Loucy (cell line): ENCODE results near the gene CRACDL.

Experiments used
- H2AFZ ChIP-seq: fragments of 200-600 bp; sonication (generic); 2 replicates; pipeline ENCODE4 v1.6.0; 2016; ENCODE audit warnings: antibody characterized with exemption, mild to moderate bottlenecking, low read length, moderate library complexity
- H3F3A ChIP-seq: fragments of 200-600 bp; 2 replicates; pipeline ENCODE4 v1.6.0; 2016; ENCODE audit warnings: antibody characterized with exemption, low read depth, mild to moderate bottlenecking
- H3K27me3 ChIP-seq: fragments of 200-600 bp; sonication (generic); 2 replicates; pipeline ENCODE4 v1.6.1; 2014; ENCODE audit warnings: low read length, mild to moderate bottlenecking; ENCODE audit not compliant: insufficient read depth, poor library complexity, severe bottlenecking
- H3K36me3 ChIP-seq: fragments of 200-600 bp; sonication (generic); 2 replicates; pipeline ENCODE4 v1.6.1; 2016; ENCODE audit warnings: low read length; ENCODE audit not compliant: insufficient read depth
- H3K4me1 ChIP-seq: fragments of 200-600 bp; sonication (generic); 2 replicates; pipeline ENCODE4 v1.5.1; 2014; ENCODE audit warnings: low read length, mild to moderate bottlenecking; ENCODE audit not compliant: insufficient read depth, poor library complexity, severe bottlenecking
- H3K4me2 ChIP-seq: fragments of 200-600 bp; sonication (generic); 2 replicates; pipeline ENCODE4 v1.6.0; 2014; ENCODE audit warnings: antibody characterized with exemption, low read length, low read depth, mild to moderate bottlenecking; ENCODE audit not compliant: poor library complexity, severe bottlenecking
- H3K4me3 ChIP-seq: fragments of 200-600 bp; sonication (generic); 2 replicates; pipeline ENCODE4 v1.5.1; 2014; ENCODE audit warnings: low read length, mild to moderate bottlenecking, mixed read lengths; ENCODE audit not compliant: poor library complexity, severe bottlenecking
- H3K79me2 ChIP-seq: fragments of 200-600 bp; sonication (generic); 2 replicates; pipeline ENCODE4 v1.6.1; 2014; ENCODE audit warnings: low read length; ENCODE audit not compliant: insufficient read depth
- H3K9ac ChIP-seq: fragments of 200-600 bp; sonication (generic); 2 replicates; pipeline ENCODE4 v1.6.0; 2014; ENCODE audit warnings: mild to moderate bottlenecking, low read depth, low read length, moderate library complexity; ENCODE audit not compliant: poor library complexity, severe bottlenecking
- H3K9me2 ChIP-seq: fragments of 200-600 bp; sonication (generic); replicated peaks from 2 replicates; pipeline ENCODE4 v1.6.1; 2016; ENCODE audit warnings: low read depth, low read length, mixed read lengths
- H3K9me3 ChIP-seq: fragments of 200-600 bp; sonication (generic); 2 replicates; pipeline ENCODE4 v1.6.1; 2014; ENCODE audit warnings: mild to moderate bottlenecking, antibody characterized with exemption, low read length, low read depth; ENCODE audit not compliant: insufficient read depth
- H4K20me1 ChIP-seq: fragments of 200-600 bp; sonication (generic); 2 replicates; pipeline ENCODE4 v1.6.0; 2014; ENCODE audit warnings: antibody characterized with exemption, low read length, mild to moderate bottlenecking; ENCODE audit not compliant: insufficient read depth, poor library complexity, severe bottlenecking
- CTCF ChIP-seq: fragments of 200-600 bp; sonication (generic); conservative IDR thresholded peaks from 2 replicates; pipeline ENCODE4 v1.5.1; 2014; ENCODE audit warnings: mild to moderate bottlenecking, antibody characterized with exemption, low read length
- EZH2phosphoT487 ChIP-seq: fragments of 200-600 bp; IDR thresholded peaks from 2 replicates; pipeline ENCODE4 v1.6.1; 2018; ENCODE audit warnings: antibody characterized with exemption, mild to moderate bottlenecking, moderate library complexity, borderline replicate concordance

Gene CRACDL

GRCh38 chr2:98799375-98800329 is 136.4 kb downstream of the CRACDL start:
- H3F3A ChIP-seq = no peaks in the 10 kb centered on the region
- no peaks in the 10 kb centered on the region for H3K9me3 ChIP-seq
- H3K27me3 ChIP-seq = no peaks in the 10 kb centered on the region
- no peak overlapping the region for H3K9ac ChIP-seq
- H3K4me3 ChIP-seq = no peak overlapping the region
- H3K36me3 ChIP-seq = no peaks in the 10 kb centered on the region
- H2AFZ ChIP-seq = no peak overlapping the region
- H3K4me2 ChIP-seq = no peak overlapping the region
- TF ChIP-seq CTCF = no peak
- TF ChIP-seq EZH2phosphoT487 = no peak
- H3K4me1 ChIP-seq = peaks cover 8% of the 10 kb centered on the region
- H3K9me2 ChIP-seq = no peaks in the 10 kb centered on the region
- no peaks in the 10 kb centered on the region for H3K79me2 ChIP-seq
- no peaks in the 10 kb centered on the region for H4K20me1 ChIP-seq

DNA sequence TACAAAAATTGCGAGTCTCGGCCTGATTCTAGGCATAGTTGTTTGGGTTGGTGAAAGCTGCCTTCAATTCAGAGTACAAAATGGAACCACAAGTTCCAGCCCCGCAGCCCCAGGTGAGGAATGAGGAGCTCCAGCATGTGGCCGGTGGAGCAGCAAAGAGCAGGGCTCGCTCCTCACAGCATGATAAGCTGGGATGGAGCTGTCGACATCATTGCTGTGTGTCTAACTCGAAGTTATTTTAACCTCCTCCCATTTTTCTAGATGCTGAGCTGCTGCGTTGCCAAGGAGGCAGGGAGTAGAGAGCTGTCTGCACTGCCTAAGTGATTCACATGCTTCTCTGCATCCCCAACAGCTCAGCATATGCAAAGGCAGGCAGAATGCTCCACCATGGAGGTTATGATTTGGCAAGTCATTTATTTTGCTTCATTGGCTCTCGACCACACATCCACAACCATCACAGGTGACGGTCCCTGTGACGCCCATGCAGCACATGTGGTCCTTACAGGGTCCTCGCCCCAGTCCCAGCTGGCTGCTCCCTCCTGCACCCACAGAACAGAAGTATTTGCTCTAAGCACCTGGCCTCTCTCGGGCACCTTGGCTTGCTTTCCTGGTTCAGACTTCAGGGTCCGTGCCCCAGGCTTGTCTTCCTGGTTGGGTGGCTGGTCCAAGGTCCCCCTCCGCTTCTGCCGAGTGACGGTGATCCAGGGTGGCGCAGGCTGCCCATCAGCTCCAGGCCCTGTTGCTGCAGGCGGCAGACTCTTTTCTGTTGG is 139.1 kb downstream of the CRACDL start:
- H3K9ac ChIP-seq = no peak overlapping the region
- no peak overlapping the region for H3K4me2 ChIP-seq
- TF ChIP-seq CTCF (no peak), EZH2phosphoT487 (no peak)
- H3K9me3 ChIP-seq = no peaks in the 10 kb centered on the region
- no peaks in the 10 kb centered on the region for H3K36me3 ChIP-seq
- H3K4me1 ChIP-seq = peaks cover 8% of the 10 kb centered on the region
- no peaks in the 10 kb centered on the region for H3K9me2 ChIP-seq
- no peaks in the 10 kb centered on the region for H4K20me1 ChIP-seq
- H2AFZ ChIP-seq = no peak overlapping the region
- H3F3A ChIP-seq = no peaks in the 10 kb centered on the region
- H3K27me3 ChIP-seq = no peaks in the 10 kb centered on the region
- H3K4me3 ChIP-seq = no peak overlapping the region
- no peaks in the 10 kb centered on the region for H3K79me2 ChIP-seq

DNA sequence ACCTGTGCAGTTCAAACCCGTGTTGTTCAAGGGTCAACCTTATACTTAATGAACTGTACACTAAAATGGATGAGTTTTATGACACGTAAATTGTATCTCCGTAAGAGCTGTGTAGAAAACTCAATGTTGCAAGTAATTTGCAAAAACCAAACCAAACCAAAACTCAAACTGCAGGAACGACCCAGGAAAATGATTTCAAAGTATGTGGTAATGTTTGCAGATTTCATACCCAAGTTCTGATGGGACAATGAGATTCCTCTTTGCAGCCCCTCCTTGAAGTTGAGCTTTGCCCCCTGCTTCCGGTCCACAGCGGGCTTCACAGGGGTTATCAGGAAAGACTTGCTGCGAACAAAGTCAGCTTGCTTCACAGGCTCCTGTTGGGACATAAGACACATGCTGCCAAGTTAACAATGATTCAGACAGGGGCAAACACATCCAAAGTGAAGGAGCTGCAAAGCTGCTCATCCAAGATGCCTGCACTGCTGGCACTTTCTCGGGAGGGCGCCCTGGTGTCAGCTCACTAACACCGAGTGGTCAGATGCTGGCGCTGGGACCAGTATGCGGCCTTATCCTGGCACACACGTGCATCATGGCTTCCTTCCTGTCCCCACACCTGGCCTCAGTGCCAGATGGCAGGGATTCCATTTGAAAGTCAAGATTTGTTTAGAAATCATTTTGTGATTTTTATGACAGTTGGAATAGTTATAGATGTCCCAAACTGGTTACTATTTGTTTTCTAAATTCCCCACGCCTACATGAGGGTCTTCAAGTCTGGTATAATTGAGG is 139.9 kb downstream of the CRACDL start:
- Histone ChIP-seq H3K9ac (no peak overlapping the region), H2AFZ (no peak overlapping the region), H3K4me2 (no peak overlapping the region)

More for the DNA sequence above, 139.9 kb downstream of the CRACDL start:
- Histone ChIP-seq H3K27me3 (no peaks in the 10 kb centered on the region), H3K4me1 (peaks cover 8% of the 10 kb centered on the region), H4K20me1 (no peaks in the 10 kb centered on the region), H3K9me2 (no peaks in the 10 kb centered on the region), H3F3A (no peaks in the 10 kb centered on the region), H3K4me3 (no peak overlapping the region), H3K79me2 (no peaks in the 10 kb centered on the region), H3K9me3 (no peaks in the 10 kb centered on the region), H3K36me3 (no peaks in the 10 kb centered on the region)
- TF ChIP-seq CTCF (no peak), EZH2phosphoT487 (no peak)
